ENCODE results near the gene YIPF2.
A peak's percentile ranks its signal among the peaks of the same experiment; 100 is the strongest.

The YIPF2 gene

GRCh38 chr19:10916602-10917001 is 11.8 kb downstream of the YIPF2 start:
- Histone ChIP-seq H3K4me3 (ENCODE audit: low read depth, low read length) (no peak overlapping the region), H3K36me3 (ENCODE audit: control insufficient read depth, insufficient read depth, low read length) (peaks cover 74% of the 10 kb centered on the region), H3K9ac (ENCODE audit: low read depth, low read length) (no peak overlapping the region), H3K4me1 (ENCODE audit: control insufficient read depth, insufficient read depth, low read length) (no peaks in the 10 kb centered on the region), H3K9me3 (ENCODE audit: control insufficient read depth, insufficient read depth, low read length) (no peaks in the 10 kb centered on the region), H3K27me3 (ENCODE audit: control insufficient read depth, insufficient read depth, low read length) (no peaks in the 10 kb centered on the region)

GRCh38 chr19:10915130-10916091 is 13.0 kb downstream of the YIPF2 start:
- H3K9ac ChIP-seq (ENCODE audit: low read depth, low read length): no peak overlapping the region
- H3K36me3 ChIP-seq (ENCODE audit: control insufficient read depth, insufficient read depth, low read length): peaks cover 68% of the 10 kb centered on the region
- H3K4me1 ChIP-seq (ENCODE audit: control insufficient read depth, insufficient read depth, low read length): no peaks in the 10 kb centered on the region
- no peak overlapping the region for H3K4me3 ChIP-seq (ENCODE audit: low read depth, low read length)
- no peaks in the 10 kb centered on the region for H3K9me3 ChIP-seq (ENCODE audit: control insufficient read depth, insufficient read depth, low read length)
- no peaks in the 10 kb centered on the region for H3K27me3 ChIP-seq (ENCODE audit: control insufficient read depth, insufficient read depth, low read length)

- peaks cover 56% of the 10 kb centered on the region for H3K36me3 ChIP-seq (ENCODE audit: control insufficient read depth, insufficient read depth, low read length)
- H3K4me3 ChIP-seq (ENCODE audit: low read depth, low read length): no peak overlapping the region
- H3K27me3 ChIP-seq (ENCODE audit: control insufficient read depth, insufficient read depth, low read length): no peaks in the 10 kb centered on the region
- no peaks in the 10 kb centered on the region for H3K4me1 ChIP-seq (ENCODE audit: control insufficient read depth, insufficient read depth, low read length)
- no peak overlapping the region for H3K9ac ChIP-seq (ENCODE audit: low read depth, low read length)
- no peaks in the 10 kb centered on the region for H3K9me3 ChIP-seq (ENCODE audit: control insufficient read depth, insufficient read depth, low read length)
These were observed 14.6 kb downstream of the YIPF2 start for GRCh38 chr19:10913716-10914340.

- H3K9ac ChIP-seq (ENCODE audit: low read depth, low read length): no peak overlapping the region
- H3K4me3 ChIP-seq (ENCODE audit: low read depth, low read length): no peak overlapping the region
- H3K36me3 ChIP-seq (ENCODE audit: control insufficient read depth, insufficient read depth, low read length): peaks cover 62% of the 10 kb centered on the region
- H3K9me3 ChIP-seq (ENCODE audit: control insufficient read depth, insufficient read depth, low read length): no peaks in the 10 kb centered on the region
- no peaks in the 10 kb centered on the region for H3K4me1 ChIP-seq (ENCODE audit: control insufficient read depth, insufficient read depth, low read length)
- no peaks in the 10 kb centered on the region for H3K27me3 ChIP-seq (ENCODE audit: control insufficient read depth, insufficient read depth, low read length)
These were observed 15.8 kb downstream of the YIPF2 start for GRCh38 chr19:10912619-10913018.

GRCh38 chr19:10911579-10912363 is 16.7 kb downstream of the YIPF2 start:
- Histone ChIP-seq H3K4me3 (ENCODE audit: low read depth, low read length) (no peak overlapping the region), H3K4me1 (ENCODE audit: control insufficient read depth, insufficient read depth, low read length) (no peaks in the 10 kb centered on the region), H3K9ac (ENCODE audit: low read depth, low read length) (no peak overlapping the region), H3K9me3 (ENCODE audit: control insufficient read depth, insufficient read depth, low read length) (no peaks in the 10 kb centered on the region), H3K36me3 (ENCODE audit: control insufficient read depth, insufficient read depth, low read length) (peaks cover 65% of the 10 kb centered on the region), H3K27me3 (ENCODE audit: control insufficient read depth, insufficient read depth, low read length) (no peaks in the 10 kb centered on the region)

- Histone ChIP-seq H3K36me3 (ENCODE audit: control insufficient read depth, insufficient read depth, low read length) (peaks cover 44% of the 10 kb centered on the region), H3K4me1 (ENCODE audit: control insufficient read depth, insufficient read depth, low read length) (no peaks in the 10 kb centered on the region), H3K9ac (ENCODE audit: low read depth, low read length) (no peak overlapping the region)
These were observed 20.0 kb downstream of the YIPF2 start for GRCh38 chr19:10908380-10908960.

GRCh38 chr19:10907925-10908324 is 20.5 kb downstream of the YIPF2 start:
- no peaks in the 10 kb centered on the region for H3K4me1 ChIP-seq (ENCODE audit: control insufficient read depth, insufficient read depth, low read length)
- H3K27me3 ChIP-seq (ENCODE audit: control insufficient read depth, insufficient read depth, low read length): no peaks in the 10 kb centered on the region
- H3K36me3 ChIP-seq (ENCODE audit: control insufficient read depth, insufficient read depth, low read length): peaks cover 43% of the 10 kb centered on the region
- H3K4me3 ChIP-seq (ENCODE audit: low read depth, low read length): no peak overlapping the region
- no peaks in the 10 kb centered on the region for H3K9me3 ChIP-seq (ENCODE audit: control insufficient read depth, insufficient read depth, low read length)
- no peak overlapping the region for H3K9ac ChIP-seq (ENCODE audit: low read depth, low read length)

More at GRCh38 chr19:10908380-10908960, 20.0 kb downstream of the YIPF2 start:
- Histone ChIP-seq H3K9me3 (ENCODE audit: control insufficient read depth, insufficient read depth, low read length) (no peaks in the 10 kb centered on the region), H3K4me3 (ENCODE audit: low read depth, low read length) (no peak overlapping the region), H3K27me3 (ENCODE audit: control insufficient read depth, insufficient read depth, low read length) (no peaks in the 10 kb centered on the region)

GRCh38 chr19:10899151-10899653 is 29.2 kb downstream of the YIPF2 start:
- H3K9me3 ChIP-seq (ENCODE audit: control insufficient read depth, insufficient read depth, low read length): no peaks in the 10 kb centered on the region
- no peak overlapping the region for H3K4me3 ChIP-seq (ENCODE audit: low read depth, low read length)
- H3K9ac ChIP-seq (ENCODE audit: low read depth, low read length): no peak overlapping the region
- H3K27me3 ChIP-seq (ENCODE audit: control insufficient read depth, insufficient read depth, low read length): no peaks in the 10 kb centered on the region
- H3K36me3 ChIP-seq (ENCODE audit: control insufficient read depth, insufficient read depth, low read length): peaks cover 2% of the 10 kb centered on the region
- H3K4me1 ChIP-seq (ENCODE audit: control insufficient read depth, insufficient read depth, low read length): peaks cover 7% of the 10 kb centered on the region

GRCh38 chr19:10898633-10899032 is 29.8 kb downstream of the YIPF2 start:
- Histone ChIP-seq H3K4me1 (ENCODE audit: control insufficient read depth, insufficient read depth, low read length) (peaks cover 12% of the 10 kb centered on the region), H3K4me3 (ENCODE audit: low read depth, low read length) (no peak overlapping the region), H3K9ac (ENCODE audit: low read depth, low read length) (peak overlapping the region; percentile 54)

GRCh38 chr19:10896851-10897526 is 31.4 kb downstream of the YIPF2 start:
- H3K4me1 ChIP-seq (ENCODE audit: control insufficient read depth, insufficient read depth, low read length): peaks cover 15% of the 10 kb centered on the region
- H3K9ac ChIP-seq (ENCODE audit: low read depth, low read length): no peak overlapping the region
- no peaks in the 10 kb centered on the region for H3K36me3 ChIP-seq (ENCODE audit: control insufficient read depth, insufficient read depth, low read length)
- H3K27me3 ChIP-seq (ENCODE audit: control insufficient read depth, insufficient read depth, low read length): no peaks in the 10 kb centered on the region
- H3K4me3 ChIP-seq (ENCODE audit: low read depth, low read length): no peak overlapping the region
- no peaks in the 10 kb centered on the region for H3K9me3 ChIP-seq (ENCODE audit: control insufficient read depth, insufficient read depth, low read length)

More at GRCh38 chr19:10898633-10899032, 29.8 kb downstream of the YIPF2 start:
- Histone ChIP-seq H3K9me3 (ENCODE audit: control insufficient read depth, insufficient read depth, low read length) (no peaks in the 10 kb centered on the region), H3K27me3 (ENCODE audit: control insufficient read depth, insufficient read depth, low read length) (no peaks in the 10 kb centered on the region), H3K36me3 (ENCODE audit: control insufficient read depth, insufficient read depth, low read length) (no peaks in the 10 kb centered on the region)

GRCh38 chr19:10895920-10896319 is 32.5 kb downstream of the YIPF2 start:
- Histone ChIP-seq H3K4me3 (ENCODE audit: low read depth, low read length) (no peak overlapping the region), H3K9ac (ENCODE audit: low read depth, low read length) (no peak overlapping the region)

More at GRCh38 chr19:10895920-10896319, 32.5 kb downstream of the YIPF2 start:
- peaks cover 19% of the 10 kb centered on the region for H3K4me1 ChIP-seq (ENCODE audit: control insufficient read depth, insufficient read depth, low read length)
- H3K27me3 ChIP-seq (ENCODE audit: control insufficient read depth, insufficient read depth, low read length): no peaks in the 10 kb centered on the region
- no peaks in the 10 kb centered on the region for H3K9me3 ChIP-seq (ENCODE audit: control insufficient read depth, insufficient read depth, low read length)
- no peaks in the 10 kb centered on the region for H3K36me3 ChIP-seq (ENCODE audit: control insufficient read depth, insufficient read depth, low read length)
